A375 (cell line): ENCODE measurements around the gene MCM8. TPM values are rescaled to one million over a fixed set of nuclear protein-coding genes. Genes with fewer than 3 reads are reported as not detected.

Source experiments
- small RNA-seq: library from RNA; depleted of rRNA; stranded (forward); fragments of <200 nt; gene quantifications from one replicate; pipeline ENCODE3, GENCODE V24; 2014
- total RNA-seq: library from RNA; depleted of rRNA; stranded (reverse); fragments of >200 nt; shearing (Covaris generic); gene quantifications from 2 replicates; pipeline ENCODE4 v1.2.3, GENCODE V29; 2014; rRNA removed

Gene MCM8
- 29.2 and 32.0 TPM in 2 replicates for total RNA-seq

GRCh38 chr20:5950271-5951031 lies at the start of gene MCM8, which contains the start of gene TRMT6:
MCM8 (plus strand) TSS chr20:5950652; CDS start chr20:5952016, 1,364 bp downstream.
TRMT6 (minus strand) TSS chr20:5950533; CDS start chr20:5950405, 128 bp downstream.

Small RNA genes lying within 50 kb of the gene (small RNA-seq; reads per million reads assigned to genes)
- gene RF00019, result not detected
- gene RN7SL498P, result not detected

Other genes with a start within 250 kb of the MCM8 start
- gene SHLD1, start 200.3 kb upstream of the MCM8 start, total RNA-seq, result 4.3 and 5.4 TPM in 2 replicates
- gene CHGB, start 39.1 kb upstream of the MCM8 start, total RNA-seq, result 3.4 TPM in 2 replicates
- 46.5 and 54.6 TPM in 2 replicates for gene TRMT6, start 119 bp upstream of the MCM8 start, total RNA-seq
- 26.1 and 28.9 TPM in 2 replicates for gene CRLS1, start 55.5 kb downstream of the MCM8 start, total RNA-seq
- gene LRRN4, start 103.4 kb downstream of the MCM8 start, total RNA-seq, result 0.05 TPM in 1 of 2 replicates, not detected in the other
- gene FERMT1, start 172.4 kb downstream of the MCM8 start, total RNA-seq, result 20.9 and 24.0 TPM in 2 replicates